Measurements from ENCODE around the gene FFAR1. TPM values are rescaled to one million over a fixed set of nuclear protein-coding genes. Genes with fewer than 3 reads are reported as not detected.

FFAR1 gene
- total and polyA plus RNA-seq, 2 donors (not counting 1 experiment from before 2014, with no cell fraction given), result not detected

GRCh38 chr19:35320065-35320713, 27.5 kb upstream of the FFAR1 start:
- Histone ChIP-seq H3K4me3 (replicated peaks in 1 of 4; ENCODE audit: control extremely low read depth in 1 of 4, insufficient read depth in 1 of 4, low read depth in 3 of 4, low read length in 4 of 4) (no peak overlapping the region), H2AFZ (ENCODE audit: low read length) (no peak overlapping the region), H3K27ac (ENCODE audit: insufficient read depth, low read length) (no peak overlapping the region), H4K20me1 (ENCODE audit: control insufficient read depth, extremely low read depth, insufficient read depth, low read length) (no peaks in the 10 kb centered on the region), H3K9ac (ENCODE audit: insufficient read depth, low read length) (no peak overlapping the region), H3K4me1 (ENCODE audit: control insufficient read depth, extremely low read depth, insufficient read depth, low read length) (peaks cover 12% of the 10 kb centered on the region), H3K4me2 (ENCODE audit: extremely low read depth, insufficient read depth, low read length) (no peak overlapping the region), H3K36me3 (ENCODE audit: control insufficient read depth, insufficient read depth, low read length) (no peaks in the 10 kb centered on the region), H3K27me3 (ENCODE audit: control insufficient read depth, insufficient read depth, low read length) (no peaks in the 10 kb centered on the region), H3K79me2 (ENCODE audit: control insufficient read depth, insufficient read depth, low read length) (no peaks in the 10 kb centered on the region), H3K9me3 (ENCODE audit: control insufficient read depth, insufficient read depth, low read depth, low read length) (no peaks in the 10 kb centered on the region)
- TF ChIP-seq CTCF (conservative IDR thresholded peaks at IDR 0.05 in 1 of 2, IDR thresholded peaks at IDR 0.05 in 1 of 2; ENCODE audit: low read depth in 1 of 2, low read length in 2 of 2) (no peak), EZH2 (IDR thresholded peaks at IDR 0.05; ENCODE audit: low read length, missing control alignments) (no peak)
- no peak for DNase-seq (ENCODE audit: low read depth in 2 of 2)

GRCh38 chr19:35321291-35321690, 26.4 kb upstream of the FFAR1 start:
- H3K4me2 ChIP-seq (ENCODE audit: extremely low read depth, insufficient read depth, low read length), result no peak overlapping the region
- no peak overlapping the region for H2AFZ ChIP-seq (ENCODE audit: low read length)
- no peaks in the 10 kb centered on the region for H3K9me3 ChIP-seq (ENCODE audit: control insufficient read depth, insufficient read depth, low read depth, low read length)
- no peaks in the 10 kb centered on the region for H3K79me2 ChIP-seq (ENCODE audit: control insufficient read depth, insufficient read depth, low read length)
- no peak overlapping the region for H3K27ac ChIP-seq (ENCODE audit: insufficient read depth, low read length)
- no peak overlapping the region for H3K4me3 ChIP-seq (replicated peaks in 1 of 4; ENCODE audit: control extremely low read depth in 1 of 4, insufficient read depth in 1 of 4, low read depth in 3 of 4, low read length in 4 of 4)
- H3K36me3 ChIP-seq (ENCODE audit: control insufficient read depth, insufficient read depth, low read length), result no peaks in the 10 kb centered on the region
- TF ChIP-seq EZH2 (IDR thresholded peaks at IDR 0.05; ENCODE audit: low read length, missing control alignments) (no peak), CTCF (conservative IDR thresholded peaks at IDR 0.05 in 1 of 2, IDR thresholded peaks at IDR 0.05 in 1 of 2; ENCODE audit: low read depth in 1 of 2, low read length in 2 of 2) (no peak)
- peaks cover 12% of the 10 kb centered on the region for H3K4me1 ChIP-seq (ENCODE audit: control insufficient read depth, extremely low read depth, insufficient read depth, low read length)
- H4K20me1 ChIP-seq (ENCODE audit: control insufficient read depth, extremely low read depth, insufficient read depth, low read length), result no peaks in the 10 kb centered on the region
- DNase-seq (ENCODE audit: low read depth in 2 of 2), result no peak
- H3K27me3 ChIP-seq (ENCODE audit: control insufficient read depth, insufficient read depth, low read length), result no peaks in the 10 kb centered on the region
- no peak overlapping the region for H3K9ac ChIP-seq (ENCODE audit: insufficient read depth, low read length)

- Histone ChIP-seq H3K9me3 (ENCODE audit: control insufficient read depth, insufficient read depth, low read depth, low read length) (no peaks in the 10 kb centered on the region), H3K9ac (ENCODE audit: insufficient read depth, low read length) (no peak overlapping the region), H3K27me3 (ENCODE audit: control insufficient read depth, insufficient read depth, low read length) (no peaks in the 10 kb centered on the region), H4K20me1 (ENCODE audit: control insufficient read depth, extremely low read depth, insufficient read depth, low read length) (no peaks in the 10 kb centered on the region), H3K4me3 (replicated peaks in 1 of 4; ENCODE audit: control extremely low read depth in 1 of 4, insufficient read depth in 1 of 4, low read depth in 3 of 4, low read length in 4 of 4) (no peak overlapping the region), H3K4me2 (ENCODE audit: extremely low read depth, insufficient read depth, low read length) (no peak overlapping the region), H3K27ac (ENCODE audit: insufficient read depth, low read length) (no peak overlapping the region), H3K79me2 (ENCODE audit: control insufficient read depth, insufficient read depth, low read length) (no peaks in the 10 kb centered on the region), H2AFZ (ENCODE audit: low read length) (no peak overlapping the region), H3K4me1 (ENCODE audit: control insufficient read depth, extremely low read depth, insufficient read depth, low read length) (peaks cover 12% of the 10 kb centered on the region), H3K36me3 (ENCODE audit: control insufficient read depth, insufficient read depth, low read length) (no peaks in the 10 kb centered on the region)
- TF ChIP-seq CTCF (conservative IDR thresholded peaks at IDR 0.05 in 1 of 2, IDR thresholded peaks at IDR 0.05 in 1 of 2; ENCODE audit: low read depth in 1 of 2, low read length in 2 of 2), result no peak
- TF ChIP-seq EZH2 (IDR thresholded peaks at IDR 0.05; ENCODE audit: low read length, missing control alignments), result no peak
- DNase-seq (ENCODE audit: low read depth in 2 of 2), result no peak
These were observed 25.7 kb upstream of the FFAR1 start for GRCh38 chr19:35322014-35322413.

All from fibroblast of lung (primary cell).